Coronary artery (tissue), 2 donors: ENCODE data around the gene CRIP1.

Experiments
- DNase-seq: peaks from one replicate; pipeline ENCODE4 v3.0.0-alpha.2; 2017; ENCODE audit warnings: low spot score
- H3K27ac ChIP-seq, 2 donors: fragments of 200-600 bp; sonication (generic); one replicate each; pipeline ENCODE4 v1.5.1; 2016 to 2019
- H3K4me3 ChIP-seq: fragments of 200-600 bp; sonication (generic); 2 replicates; pipeline ENCODE4 v1.5.1; 2016; ENCODE audit warnings: mild to moderate bottlenecking, moderate library complexity
- CTCF ChIP-seq: fragments of 200-600 bp; sonication (generic); IDR thresholded peaks from one replicate; pipeline ENCODE4 v1.5.1; 2019; ENCODE audit warnings: antibody characterized with exemption

The CRIP1 gene

DNA sequence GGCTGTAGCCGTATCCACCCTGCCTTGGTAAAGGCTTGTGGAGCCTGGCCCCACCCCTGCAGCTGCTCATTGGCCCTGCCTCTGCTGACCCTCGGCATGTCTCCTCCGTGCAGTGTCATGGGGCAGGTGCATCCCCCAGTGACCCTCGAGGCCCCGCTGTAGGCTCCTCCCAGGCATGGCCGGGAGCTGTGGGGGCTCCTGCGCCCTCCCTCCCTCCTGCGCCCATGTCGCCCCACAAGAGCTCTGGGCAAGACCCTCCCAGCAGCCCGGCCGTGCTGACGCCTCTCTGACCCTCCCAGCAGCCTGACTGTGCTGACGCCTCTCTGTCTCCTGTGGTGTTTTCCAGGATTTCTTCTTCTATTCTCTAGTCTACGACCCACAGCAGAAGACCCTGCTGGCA is 32.8 kb upstream of the CRIP1 start:
- no peak for DNase-seq
- no peak for TF ChIP-seq CTCF
- no peak overlapping the region for H3K27ac ChIP-seq
- H3K4me3 ChIP-seq: no peak overlapping the region

DNA sequence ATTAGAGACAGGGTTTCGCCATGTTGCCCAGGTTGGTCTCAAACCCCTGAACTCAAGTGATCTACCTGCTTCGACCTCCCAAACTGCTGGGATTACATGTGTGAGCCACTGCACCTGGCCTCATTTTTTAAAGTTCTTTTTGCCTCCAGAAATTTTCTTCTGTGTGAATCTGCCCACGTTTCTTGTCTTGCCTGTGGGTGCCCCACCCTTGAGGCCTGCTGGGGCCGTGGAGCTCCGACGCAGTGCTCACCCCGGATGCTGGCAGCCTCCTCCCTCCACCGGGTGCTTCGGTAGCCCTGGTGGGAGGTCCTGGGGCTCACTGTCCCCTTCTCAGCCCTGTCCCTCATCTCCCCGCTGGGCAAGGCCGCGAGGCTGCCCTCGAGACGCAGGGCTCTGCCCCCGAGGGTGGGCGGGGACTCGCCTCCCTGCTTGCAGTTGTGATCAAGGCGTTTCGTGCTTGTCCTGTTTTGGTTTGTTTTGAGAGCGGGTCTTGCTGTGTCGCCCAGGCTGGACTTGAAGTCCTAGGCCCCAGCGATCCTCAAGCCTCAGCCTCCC is 31.5 kb upstream of the CRIP1 start:
- Histone ChIP-seq H3K4me3 (no peak overlapping the region), H3K27ac (no peak overlapping the region)
- TF ChIP-seq CTCF: no peak
- DNase-seq: no peak

GRCh38 chr14:105455766-105456660 is 30.7 kb upstream of the CRIP1 start:
- no peak for TF ChIP-seq CTCF
- no peak overlapping the region for H3K4me3 ChIP-seq
- no peak for DNase-seq
- H3K27ac ChIP-seq: no peak overlapping the region

- no peak overlapping the region for H3K27ac ChIP-seq
Measured at GRCh38 chr14:105456736-105457617, 29.7 kb upstream of the CRIP1 start.

GRCh38 chr14:105458010-105458409 is 28.7 kb upstream of the CRIP1 start:
- no peak for DNase-seq
- Histone ChIP-seq H3K4me3 (no peak overlapping the region), H3K27ac (no peak overlapping the region)
- TF ChIP-seq CTCF: no peak

More at GRCh38 chr14:105456736-105457617, 29.7 kb upstream of the CRIP1 start:
- H3K4me3 ChIP-seq: no peak overlapping the region
- no peak for DNase-seq
- no peak for TF ChIP-seq CTCF

DNA sequence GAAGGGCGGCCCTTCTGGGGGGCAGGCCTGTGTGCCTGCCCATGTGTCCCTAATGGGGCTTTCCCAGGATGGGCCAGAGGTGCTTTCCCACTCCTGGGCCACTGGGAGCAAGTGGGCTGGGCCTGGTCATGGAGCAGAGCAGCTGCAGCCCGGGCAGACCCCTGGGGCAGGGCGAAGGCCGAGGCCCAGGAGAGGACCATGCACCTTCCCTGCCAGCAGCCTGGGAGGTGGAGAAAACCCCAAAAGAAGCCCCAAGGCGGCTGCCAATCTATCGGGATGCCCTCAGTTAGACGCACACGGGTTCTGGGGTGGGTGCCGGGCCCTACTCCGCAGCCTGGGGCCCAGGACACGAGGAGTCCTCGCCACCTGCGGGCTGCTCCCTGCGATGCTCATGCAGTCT is 28.1 kb upstream of the CRIP1 start:
- no peak overlapping the region for H3K4me3 ChIP-seq
- TF ChIP-seq CTCF: no peak
- H3K27ac ChIP-seq: no peak overlapping the region
- DNase-seq: no peak
